ENCODE results near the gene MDGA2. TPM values are rescaled to one million over a fixed set of nuclear protein-coding genes. Genes with fewer than 3 reads are reported as not detected.
A peak's percentile ranks its signal among the peaks of the same experiment; 100 is the strongest.

Gene MDGA2
- total and polyA plus RNA-seq, 2 of the 8 experiments (the other 6 are each of a cell fraction or from before 2014, with no cell fraction given), result 0.11 to 0.69 TPM

DNA sequence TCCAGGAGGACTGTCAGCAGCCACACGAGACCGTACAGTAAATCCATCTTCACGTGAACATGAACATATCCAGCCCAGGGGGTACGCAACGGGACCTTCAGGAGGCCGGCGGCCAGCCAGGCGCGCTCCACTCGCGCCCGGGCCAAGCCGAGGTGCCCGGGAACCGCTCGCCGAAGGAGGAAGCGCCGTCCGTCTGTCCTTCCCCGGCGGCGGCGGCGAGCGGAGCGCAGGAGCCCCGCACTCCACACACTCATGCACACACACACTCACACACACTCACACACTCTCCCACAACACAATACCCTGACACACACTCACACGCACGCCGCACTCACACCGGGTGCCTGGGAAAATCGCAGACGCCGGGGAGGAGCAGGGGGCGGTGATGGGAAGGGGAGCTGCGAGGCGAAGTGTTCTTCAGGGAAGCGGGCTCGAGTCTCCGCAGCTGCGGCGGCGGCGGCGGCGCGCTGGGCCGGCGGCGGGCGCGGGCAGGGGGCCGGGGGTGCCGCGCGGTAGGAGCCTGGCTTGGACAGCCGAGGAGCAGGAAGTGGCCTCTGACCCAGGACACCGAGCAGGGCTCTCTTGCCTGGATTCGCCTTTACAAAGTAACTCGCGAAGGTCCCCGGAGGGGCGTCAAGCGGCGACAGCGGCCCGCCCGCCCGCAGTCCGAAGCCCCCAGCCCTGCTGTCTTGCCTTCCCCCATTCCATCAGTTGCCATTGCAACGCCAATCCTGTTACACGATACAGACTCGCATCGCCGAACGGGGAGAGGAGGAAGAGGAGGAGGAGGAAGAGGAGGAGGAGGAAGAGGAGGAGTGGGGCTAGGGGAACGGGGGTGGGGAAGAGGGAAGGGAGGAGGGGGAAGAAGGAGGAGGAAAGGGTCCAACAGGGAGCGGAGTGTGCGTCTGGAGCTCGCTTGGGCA lies 601 bp downstream of the MDGA2 start:
- no peak overlapping the region for H2BK20ac ChIP-seq (ENCODE audit: low read length)
- H3K56ac ChIP-seq (replicated peaks; ENCODE audit: insufficient read length, low read depth, low read length), result no peak overlapping the region
- peaks cover 20% of the 10 kb centered on the region; the same call in 1 of the 2 replicates for H3K23me2 ChIP-seq (ENCODE audit: low read depth, low read length)
- peaks cover 0 to 6% (median 0%) of the 10 kb centered on the region in 4 experiments; a peak in 3 of 7 replicates for H3K4me1 ChIP-seq (replicated peaks in 1 of 4; ENCODE audit: control insufficient read depth in 3 of 4, insufficient read depth in 4 of 4, low read length in 3 of 4)
- H3K14ac ChIP-seq (ENCODE audit: insufficient read length), result no peak overlapping the region
- no peak overlapping the region; a peak in 1 of 7 replicates for H3K9ac ChIP-seq (replicated peaks in 1 of 4; ENCODE audit: extremely low read depth in 1 of 4, low read depth in 3 of 4, low read length in 3 of 4)
- H3K27ac ChIP-seq (ENCODE audit: low read depth, low read length), result no peak overlapping the region
- no peak overlapping the region for H3K4ac ChIP-seq (replicated peaks; ENCODE audit: insufficient read length, low read depth, low read length)
- H3K79me2 ChIP-seq (ENCODE audit: control insufficient read depth in 1 of 2, insufficient read depth in 2 of 2, low read length in 2 of 2), result no peaks in the 10 kb centered on the region
- no peaks in the 10 kb centered on the region for H3K36me3 ChIP-seq (ENCODE audit: control insufficient read depth in 2 of 4, insufficient read depth in 4 of 4, low read length in 3 of 4)
- no peak overlapping the region for H4K8ac ChIP-seq (ENCODE audit: extremely low read depth, insufficient read depth, low read length)
- peaks cover 3 to 6% of the 10 kb centered on the region in 2 experiments for H4K20me1 ChIP-seq (replicated peaks in 1 of 2; ENCODE audit: control insufficient read depth in 1 of 2, insufficient read depth in 2 of 2, low read length in 2 of 2)
- ChIA-PET POLR2A (ENCODE audit: partially characterized antibody) (no interaction called here), CTCF (ENCODE audit: partially characterized antibody) (no interaction called here)
- H3K79me1 ChIP-seq (ENCODE audit: low read depth, low read length), result no peaks in the 10 kb centered on the region
- 0 out of 2 replicates have a peak overlapping the region, but pooled peaks have one; percentile 65 for H2BK15ac ChIP-seq (ENCODE audit: low read length)
- no peak overlapping the region; the same call in 1 of the 2 replicates for H2BK5ac ChIP-seq (ENCODE audit: low read depth, low read length)
- H2AK5ac ChIP-seq (ENCODE audit: low read depth, low read length), result no peak overlapping the region
- H4K5ac ChIP-seq (ENCODE audit: insufficient read length, low read depth, low read length), result no peak overlapping the region
- H2BK120ac ChIP-seq (replicated peaks; ENCODE audit: low read depth, low read length), result no peak overlapping the region
- H3K27me3 ChIP-seq (replicated peaks in 1 of 4; ENCODE audit: control insufficient read depth in 3 of 4, extremely low read depth in 1 of 4, insufficient read depth in 3 of 4, low read length in 3 of 4), result peaks cover 22 to 52% (median 43%) of the 10 kb centered on the region in 4 experiments
- FAIRE-seq (no peak), DNase-seq (ENCODE audit: low read depth in 1 of 2, low spot score in 2 of 2) (peak in 1 of 2 experiments; percentile 75)
- peak overlapping the region; percentile 93 to 100 for H3K4me2 ChIP-seq (ENCODE audit: insufficient read depth in 1 of 2, low read depth in 2 of 2, low read length in 2 of 2)
- no peaks in the 10 kb centered on the region for H3K9me3 ChIP-seq (ENCODE audit: insufficient read depth in 2 of 2, low read depth in 1 of 2, low read length in 1 of 2)
- peak overlapping the region; percentile 89; the same call in 1 of the 2 replicates for H2AFZ ChIP-seq (ENCODE audit: low read length)
- H2BK12ac ChIP-seq (ENCODE audit: low read depth, low read length), result peak overlapping the region; percentile 69; the same call in 1 of the 2 replicates
- H3K23ac ChIP-seq (ENCODE audit: insufficient read length), result no peak overlapping the region
- H3K4me3 ChIP-seq (ENCODE audit: extremely low read depth in 1 of 4, insufficient read depth in 2 of 4, low read depth in 3 of 4, low read length in 4 of 4), result peak overlapping the region; percentile 56 to 81 (median 69)
- peak overlapping the region; percentile 63; the same call in 1 of the 2 replicates for H3K18ac ChIP-seq (ENCODE audit: extremely low read depth, low read length)
- 2% methylated on average over 45 of the region's 81 CpGs; no CpG with 5 or more reads in 1 of the 2 experiments for WGBS, 2 experiments (ENCODE audit: extremely low coverage in 1 of 2, insufficient coverage in 1 of 2, insufficient read length in 1 of 2, insufficient replicate concordance in 2 of 2, low coverage in 1 of 2, low lambda C conversion rate in 2 of 2, missing lambda C conversion rate in 1 of 2)
- H4K91ac ChIP-seq (replicated peaks; ENCODE audit: insufficient read length, low read length), result no peak overlapping the region
- TF ChIP-seq KDM4A (IDR thresholded peaks at IDR 0.05; ENCODE audit: low read depth, low read length, severe bottlenecking), result peak; percentile 90
- no peak for TF ChIP-seq EGR1 (IDR thresholded peaks at IDR 0.05; ENCODE audit: borderline replicate concordance, low read depth, low read length)
- no peak for TF ChIP-seq TAF1 (IDR thresholded peaks at IDR 0.05; ENCODE audit: low read depth, low read length)
- no peak for TF ChIP-seq NRF1 (IDR thresholded peaks at IDR 0.05; ENCODE audit: low read depth, low read length)
- no peak for TF ChIP-seq NANOG (IDR thresholded peaks at IDR 0.05; ENCODE audit: insufficient read depth, low read depth, low read length, poor library complexity, severe bottlenecking)
- TF ChIP-seq, protein P1, sequence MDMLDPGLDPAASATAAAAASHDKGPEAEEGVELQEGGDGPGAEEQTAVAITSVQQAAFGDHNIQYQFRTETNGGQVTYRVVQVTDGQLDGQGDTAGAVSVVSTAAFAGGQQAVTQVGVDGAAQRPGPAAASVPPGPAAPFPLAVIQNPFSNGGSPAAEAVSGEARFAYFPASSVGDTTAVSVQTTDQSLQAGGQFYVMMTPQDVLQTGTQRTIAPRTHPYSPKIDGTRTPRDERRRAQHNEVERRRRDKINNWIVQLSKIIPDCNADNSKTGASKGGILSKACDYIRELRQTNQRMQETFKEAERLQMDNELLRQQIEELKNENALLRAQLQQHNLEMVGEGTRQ (IDR thresholded peaks at IDR 0.05; ENCODE audit: low read length), result no peak
- TF ChIP-seq POLR2A (IDR thresholded peaks at IDR 0.05; ENCODE audit: control extremely low read depth in 1 of 2, low read depth in 2 of 2, low read length in 2 of 2), result no peak
- no peak for TF ChIP-seq FOSL1 (IDR thresholded peaks at IDR 0.05; ENCODE audit: insufficient read depth, low read depth, low read length)
- TF ChIP-seq BACH1 (IDR thresholded peaks at IDR 0.05; ENCODE audit: low read length), result no peak
- TF ChIP-seq ASH2L (IDR thresholded peaks at IDR 0.05; ENCODE audit: low read length), result peak; percentile 34
- no peak for TF ChIP-seq JUN (IDR thresholded peaks at IDR 0.05; ENCODE audit: low read depth, low read length)

Data from H1 (cell line).